Measurements from ENCODE around the gene MYH10.
"Not testable (repeated sequence)": the region's sequence is repeated elsewhere in the genome, so short reads cannot be mapped to it uniquely, and the experiment has no call there.

MYH10 gene

DNA sequence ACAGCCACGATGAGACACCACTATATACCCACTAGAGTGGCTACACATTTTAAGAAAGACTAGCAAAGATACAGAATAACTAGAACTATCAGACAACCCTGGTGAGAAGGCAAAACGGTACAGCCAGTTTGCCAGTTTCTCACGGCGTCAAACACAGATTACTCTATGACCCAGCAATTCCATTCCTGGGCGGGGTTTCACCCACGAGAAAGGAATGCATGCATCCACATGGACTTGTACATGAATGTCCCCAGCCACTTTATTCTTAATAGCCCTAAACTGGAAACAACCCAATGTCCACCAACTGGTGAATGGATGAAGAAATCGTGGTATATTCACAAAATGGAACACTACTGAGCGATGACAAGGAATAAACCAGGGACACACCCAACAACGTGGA, 74.5 kb downstream of the MYH10 start:
- no peak for DNase-seq (ENCODE audit: low read depth)

DNA sequence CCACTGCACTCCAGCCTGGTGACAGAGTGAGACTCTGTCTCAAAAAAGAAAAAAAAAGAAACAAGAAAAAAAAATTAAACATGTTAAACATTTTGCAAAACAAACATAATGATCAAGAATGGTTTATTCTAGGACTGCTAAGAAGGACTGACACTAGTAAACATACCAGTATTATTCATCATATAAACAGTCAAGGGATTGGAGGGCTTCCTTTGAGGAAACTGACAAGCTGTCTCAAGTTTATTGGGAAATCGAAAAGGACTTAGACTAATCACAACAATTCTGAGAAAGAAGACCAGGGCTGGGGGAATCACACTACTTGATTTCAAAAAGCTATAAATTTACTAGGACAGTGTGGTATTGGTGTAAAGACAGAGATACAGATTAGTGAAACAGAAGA, 75.5 kb downstream of the MYH10 start:
- no peak for DNase-seq (ENCODE audit: low read depth)

DNA sequence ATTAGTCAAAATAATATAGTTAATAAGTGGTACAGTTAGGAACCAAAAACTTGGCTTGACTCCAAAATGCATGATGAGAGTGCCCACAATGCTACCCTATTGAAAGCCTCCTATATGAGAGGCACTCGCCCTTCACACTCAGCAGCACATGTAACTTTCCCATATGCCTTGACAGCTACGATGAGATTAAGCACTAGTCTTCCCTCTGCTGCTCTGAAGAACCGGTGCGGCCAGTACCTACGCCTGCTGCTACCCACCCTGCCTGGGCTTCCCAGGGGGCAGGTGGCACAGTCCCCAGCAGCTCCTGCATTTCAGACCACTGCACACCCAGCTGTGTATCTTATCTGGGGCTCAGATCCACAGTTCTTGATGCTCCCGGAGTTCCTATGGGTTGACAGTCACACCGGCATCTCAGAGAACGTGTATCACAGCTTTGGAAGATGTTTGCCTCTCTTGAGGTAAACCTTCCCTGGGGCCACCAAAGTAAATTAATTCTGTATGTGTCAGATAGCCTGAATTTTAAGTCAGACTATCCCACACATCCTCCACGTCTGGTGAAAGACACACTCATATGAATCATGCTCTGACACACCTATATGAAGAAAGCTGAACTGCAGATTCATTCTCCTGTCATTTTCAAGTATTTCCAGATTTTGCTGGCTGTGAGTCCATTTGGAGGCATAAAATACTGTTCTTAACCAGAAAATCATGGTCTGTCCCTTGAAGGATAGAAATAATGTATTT, 77.8 kb downstream of the MYH10 start:
- no peak for DNase-seq (ENCODE audit: low read depth)

DNA sequence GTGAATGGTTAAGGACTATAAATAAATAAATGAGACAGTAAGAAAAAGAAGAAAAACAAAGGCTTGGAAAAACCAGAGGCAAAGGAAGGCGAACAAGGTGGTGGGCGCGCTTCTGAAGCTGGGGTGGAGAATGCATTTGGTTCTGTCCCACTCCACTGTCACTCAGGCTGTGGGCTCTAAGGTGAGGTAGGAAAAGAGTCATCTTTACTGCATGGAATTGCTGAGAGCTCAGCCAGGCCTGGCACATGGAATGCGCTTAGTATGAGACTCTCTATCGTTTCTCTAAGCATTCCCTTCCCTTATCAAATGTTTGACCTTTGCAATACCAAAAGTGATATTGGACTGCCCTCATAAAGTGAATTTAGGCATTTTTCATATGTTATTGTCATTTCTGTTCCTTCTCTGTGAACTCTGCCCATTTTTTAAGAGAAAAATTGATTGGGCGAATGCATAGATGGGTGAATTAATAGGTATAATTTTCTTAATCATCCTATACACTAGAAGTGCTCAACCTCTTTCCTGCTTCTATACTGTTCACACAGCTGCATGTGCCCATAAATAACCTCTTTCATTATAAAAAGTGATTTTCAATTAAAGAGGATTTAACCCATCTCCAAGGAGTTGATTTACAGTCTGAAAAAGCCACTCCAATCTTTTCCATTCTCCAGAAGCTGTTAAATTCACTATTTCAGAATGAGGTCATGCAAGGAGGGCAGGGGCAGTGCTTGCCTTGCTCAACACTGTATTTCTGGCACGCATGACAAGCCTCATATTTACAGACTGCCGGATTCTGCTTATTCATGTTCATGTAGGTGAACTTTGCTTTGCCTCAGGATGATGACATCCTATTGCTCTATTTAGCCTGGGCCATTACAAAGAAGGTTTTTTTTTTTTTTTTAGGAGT, 87.7 kb downstream of the MYH10 start:
- DNase-seq (ENCODE audit: low read depth), result no peak

DNA sequence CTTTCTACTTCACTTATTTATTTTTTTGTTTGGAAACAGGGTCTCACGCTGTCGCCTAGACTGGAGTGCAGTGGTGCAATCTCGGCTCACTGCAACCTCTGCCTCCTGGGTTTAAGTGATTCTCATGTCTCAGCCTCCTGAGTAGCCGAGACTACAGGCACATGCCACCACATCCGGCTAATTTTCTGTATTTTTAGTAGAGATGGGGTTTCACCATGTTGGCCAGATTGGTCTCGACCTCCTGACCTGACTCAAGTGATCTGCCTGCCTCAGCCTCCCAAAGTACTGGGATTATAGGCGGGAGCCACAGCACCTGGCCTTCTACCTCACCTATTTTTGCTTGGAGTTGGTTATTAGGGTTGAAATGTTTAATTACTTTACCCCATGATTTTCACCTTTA, 90.5 kb downstream of the MYH10 start:
- DNase-seq (ENCODE audit: low read depth), result not testable (repeated sequence)

DNA sequence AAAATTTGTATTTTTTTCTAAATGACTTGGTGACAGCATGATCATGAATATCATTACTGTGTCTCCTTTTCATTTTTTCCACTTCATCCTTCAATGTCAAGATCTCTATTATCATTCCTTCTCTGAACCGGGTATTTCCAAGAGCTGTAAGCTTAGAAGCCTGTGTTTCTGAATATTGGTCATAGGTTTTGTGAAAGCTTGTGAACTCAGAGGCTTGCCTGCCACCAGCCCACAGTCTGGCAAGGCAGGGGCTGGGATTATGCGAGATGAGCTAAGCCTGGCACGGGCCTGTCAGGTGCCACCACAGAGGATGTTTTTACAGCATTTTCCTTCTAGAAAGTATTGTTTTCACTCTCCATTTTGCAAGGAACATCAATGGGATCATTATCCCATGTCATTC, 92.8 kb downstream of the MYH10 start:
- no peak for DNase-seq (ENCODE audit: low read depth)

DNA sequence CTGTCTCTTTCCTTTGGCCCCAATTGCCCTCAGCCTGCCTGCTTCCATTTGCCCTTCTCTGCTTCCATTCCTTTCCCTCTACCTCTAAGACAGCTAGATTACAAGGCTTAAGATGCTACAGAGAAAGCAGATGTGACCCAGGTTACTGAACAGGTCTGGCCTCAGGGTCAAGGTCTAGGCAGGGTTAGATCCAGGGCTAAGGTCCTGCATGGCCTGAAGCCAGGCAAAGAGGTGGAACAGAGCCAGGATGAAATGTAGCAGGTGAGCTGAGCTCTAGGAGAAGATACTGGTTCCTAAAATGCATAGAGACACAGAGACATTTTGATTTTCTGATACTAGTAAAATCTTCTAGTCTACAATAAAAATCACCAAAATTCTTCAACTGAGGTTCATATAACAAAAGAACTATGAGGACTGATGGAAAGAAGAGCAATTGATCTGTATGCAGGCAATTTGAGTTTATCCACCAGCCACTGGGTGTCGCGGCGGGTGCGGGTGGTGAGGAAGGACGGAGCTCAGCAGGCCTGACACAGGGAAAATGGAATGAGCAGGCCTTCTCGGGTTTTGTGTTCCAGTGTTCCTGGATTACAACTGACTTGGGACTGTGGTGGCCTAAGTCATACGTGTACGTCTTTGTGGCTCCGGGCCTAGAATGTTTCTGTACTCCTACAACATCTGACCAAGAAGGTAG, 95.9 kb downstream of the MYH10 start:
- no peak for DNase-seq (ENCODE audit: low read depth)

DNA sequence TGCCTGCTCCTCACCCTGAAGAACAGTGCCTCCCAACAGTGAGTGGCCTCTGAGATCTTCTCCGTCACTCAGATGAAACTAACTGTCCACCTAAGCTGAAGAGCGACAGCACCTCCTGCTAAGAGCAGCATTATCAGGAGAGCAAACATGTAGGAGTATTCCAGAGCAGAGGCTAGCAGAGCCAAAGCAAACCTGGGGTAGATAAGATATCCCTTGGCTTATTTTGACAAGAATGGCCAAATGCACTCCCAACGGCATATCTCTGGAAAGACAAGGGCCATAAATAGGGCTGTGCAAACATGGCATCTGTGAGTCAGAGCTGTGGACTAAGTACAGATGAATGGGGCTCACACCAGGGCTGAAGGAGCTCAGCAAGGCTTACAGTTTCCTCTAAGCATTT, 98.5 kb downstream of the MYH10 start:
- DNase-seq (ENCODE audit: low read depth), result no peak

DNA sequence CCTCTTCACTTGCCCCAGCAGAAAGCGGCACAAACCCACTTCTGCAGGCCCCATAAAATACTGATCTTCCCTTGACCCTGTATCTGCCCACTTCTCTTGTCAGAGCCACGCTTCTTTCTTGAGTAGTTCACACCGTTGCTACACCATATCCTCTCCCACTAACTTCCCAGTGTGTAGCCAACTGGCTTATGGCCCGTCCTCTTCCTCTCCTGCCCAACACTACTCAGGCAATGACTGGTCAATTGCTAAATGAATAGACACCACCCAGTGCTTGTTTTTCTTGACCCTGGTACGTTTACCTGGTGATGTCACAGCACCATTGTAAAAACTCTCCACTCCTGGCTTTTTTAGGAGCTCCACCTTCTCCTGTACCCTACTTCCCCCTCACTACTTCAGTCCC, 107.9 kb downstream of the MYH10 start:
- no peak for DNase-seq (ENCODE audit: low read depth)

DNA sequence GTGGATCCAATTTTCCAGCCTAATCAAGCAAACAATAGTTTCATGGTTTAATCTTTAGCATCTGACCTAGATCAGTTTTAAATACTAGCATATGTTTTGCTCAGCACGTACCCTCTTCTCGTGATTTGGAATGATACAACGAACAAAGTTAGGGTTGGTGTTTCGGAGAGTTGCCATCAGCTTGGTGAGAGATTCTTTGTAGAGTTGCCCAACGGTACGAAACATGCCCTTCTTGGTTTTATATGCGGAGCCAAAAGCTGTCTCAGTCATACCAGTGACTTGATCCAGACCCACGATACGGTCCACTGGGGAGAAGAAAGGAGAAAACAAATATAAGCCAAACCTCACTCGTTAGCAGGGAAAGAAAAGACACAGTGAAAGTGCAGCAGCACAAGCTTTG, 109.5 kb downstream of the MYH10 start:
- DNase-seq (ENCODE audit: low read depth), result no peak

DNA sequence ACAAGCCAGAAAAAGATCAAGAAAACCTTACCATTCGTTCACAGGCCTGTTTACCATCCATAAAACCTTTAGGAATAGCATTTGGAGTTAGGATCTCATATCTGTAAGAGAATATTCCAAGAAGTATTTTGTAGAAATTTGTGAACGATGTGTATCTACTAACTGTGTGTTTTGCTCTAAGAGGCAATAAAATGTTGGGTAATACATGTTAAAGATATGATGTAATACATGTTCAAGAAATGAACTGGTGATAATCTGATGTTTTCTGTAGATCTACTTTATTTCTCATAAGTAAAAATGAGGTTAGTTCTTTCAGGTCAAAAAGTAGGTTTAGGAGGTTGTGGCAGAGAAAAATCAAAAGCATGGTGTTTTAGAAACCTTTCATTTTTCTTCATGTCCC, 111.7 kb downstream of the MYH10 start:
- no peak for DNase-seq (ENCODE audit: low read depth)

DNA sequence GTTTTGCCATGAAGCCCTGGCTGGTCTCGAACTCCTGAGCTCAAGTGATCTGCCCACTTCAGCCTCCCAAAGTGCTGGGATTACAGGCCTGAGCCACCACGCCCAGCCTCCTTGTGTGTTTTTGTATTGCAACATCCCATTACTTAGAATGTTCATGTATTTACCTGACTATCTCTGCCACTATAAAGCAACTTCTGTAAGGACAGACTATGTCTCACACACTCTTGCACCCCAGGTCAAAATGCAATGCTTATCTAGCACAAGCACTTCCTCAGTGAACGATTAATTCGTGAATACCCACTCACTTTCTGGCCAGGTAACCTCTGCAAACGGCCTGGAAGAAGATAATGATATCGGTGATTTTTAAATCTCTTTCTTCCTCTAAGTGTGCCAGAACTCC, 112.2 kb downstream of the MYH10 start:
- DNase-seq (ENCODE audit: low read depth), result no peak

DNA sequence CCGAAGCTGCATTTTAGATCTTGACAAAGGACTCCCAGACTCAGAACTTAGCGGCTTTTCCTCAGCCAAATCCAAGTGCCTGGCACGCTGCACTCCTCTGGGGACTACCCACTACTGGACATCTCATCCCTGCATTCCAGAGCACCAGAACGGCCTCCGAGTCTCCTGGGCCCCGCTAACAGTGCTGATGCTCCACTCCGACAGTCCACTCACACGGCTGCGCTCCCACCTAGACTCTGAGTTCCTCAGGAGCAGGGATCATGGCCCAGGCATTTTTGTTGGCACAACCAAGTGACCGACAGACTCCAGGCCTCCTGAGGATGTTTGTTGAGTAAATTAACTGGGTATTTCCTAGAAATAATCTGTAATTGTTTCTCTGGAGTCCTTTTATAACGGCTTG, 115.7 kb downstream of the MYH10 start:
- DNase-seq (ENCODE audit: low read depth), result no peak

DNA sequence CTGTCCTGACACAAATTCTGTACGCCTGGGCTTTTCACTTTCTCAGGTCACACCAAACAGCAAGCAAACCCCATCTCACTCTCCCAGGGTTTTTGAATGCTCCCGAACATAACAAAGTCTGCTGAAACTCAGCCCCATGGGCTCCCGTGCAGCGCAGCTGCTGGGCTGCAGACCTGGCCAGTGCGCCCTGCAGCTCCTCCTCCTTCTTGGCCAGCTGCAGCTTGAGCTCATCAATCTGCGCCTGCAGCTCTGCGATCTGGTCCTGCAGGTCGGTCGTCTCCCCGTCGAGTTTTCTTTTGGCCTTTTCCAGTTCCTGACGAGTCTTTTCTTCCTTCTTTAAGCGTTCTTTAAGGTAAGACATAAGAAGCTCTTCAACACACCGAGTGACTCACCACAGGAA, 124.4 kb downstream of the MYH10 start:
- no peak for DNase-seq (ENCODE audit: low read depth)

DNA sequence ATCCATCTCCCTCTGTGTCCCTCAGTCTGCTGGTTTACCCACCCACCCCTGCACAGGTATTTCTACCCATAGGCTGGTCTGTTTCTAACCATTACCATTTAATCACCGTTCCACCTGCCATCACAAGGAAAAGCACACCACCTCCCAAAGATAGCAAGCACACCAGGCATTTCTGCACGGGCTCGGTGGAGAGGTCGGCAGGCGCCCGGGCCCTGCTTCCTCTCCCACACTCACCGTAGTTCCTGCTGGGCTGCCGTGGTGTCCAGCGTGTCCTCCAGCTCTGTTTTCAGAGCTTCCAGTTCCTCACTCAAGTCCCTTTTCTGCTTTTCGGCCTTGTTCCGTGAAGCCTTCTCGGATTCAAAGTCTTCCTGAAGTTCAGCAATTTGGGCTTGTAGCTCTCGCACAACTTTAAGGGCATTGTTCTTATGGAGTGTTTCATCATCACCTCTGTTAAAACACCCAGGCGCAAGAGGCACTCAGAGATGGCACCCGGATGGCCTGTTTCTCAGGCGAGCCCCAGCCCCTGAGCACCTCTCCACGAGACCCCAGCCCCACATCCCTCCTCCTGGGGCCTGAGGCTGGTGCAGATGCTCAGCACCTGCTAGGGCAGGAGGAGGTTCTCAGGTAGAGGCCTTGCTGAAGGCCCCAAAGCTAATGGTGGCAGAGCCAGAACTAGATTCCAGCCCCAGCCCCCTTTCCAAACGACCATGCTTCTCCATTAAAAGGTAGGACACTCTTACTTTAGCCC, 125.9 kb downstream of the MYH10 start:
- DNase-seq (ENCODE audit: low read depth), result no peak

DNA sequence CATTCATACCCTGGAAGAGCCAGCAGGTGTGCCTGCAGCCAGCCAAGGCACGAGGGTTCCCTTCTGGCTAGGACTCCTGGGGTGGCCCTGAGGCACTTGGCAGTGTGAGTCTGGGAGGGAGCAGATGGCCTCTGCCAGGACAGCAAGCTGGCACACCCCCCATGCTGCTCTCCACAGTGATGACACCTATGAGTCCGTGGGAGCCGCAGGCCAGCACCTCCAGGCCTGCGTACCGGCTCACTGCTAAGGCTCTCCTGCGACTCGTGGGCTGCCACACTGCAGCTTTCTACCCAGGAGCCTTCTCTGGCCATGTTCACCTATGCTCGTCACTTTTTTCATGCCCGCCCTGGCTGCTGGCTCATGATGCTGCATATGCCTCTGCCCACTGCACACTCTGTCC, 126.7 kb downstream of the MYH10 start:
- DNase-seq (ENCODE audit: low read depth), result no peak

DNA sequence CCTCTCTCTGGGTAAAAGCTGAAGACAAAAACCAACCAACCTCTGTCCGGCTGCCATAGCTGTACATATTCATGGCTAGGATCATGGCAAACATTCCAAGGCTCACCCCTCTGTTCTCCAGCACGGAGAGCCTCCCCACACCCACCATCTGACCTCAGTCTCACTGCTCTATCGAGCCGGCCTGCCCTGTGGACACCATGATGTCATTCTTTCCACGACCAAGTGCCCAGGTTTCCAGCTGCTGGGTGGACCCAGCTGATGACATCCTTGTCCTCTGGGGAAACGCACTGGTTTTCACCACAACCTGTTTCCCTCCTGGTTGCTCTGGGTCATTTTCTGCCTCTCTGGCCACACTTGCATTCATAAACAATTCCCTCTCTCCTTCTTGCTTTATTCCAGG, 127.2 kb downstream of the MYH10 start:
- DNase-seq (ENCODE audit: low read depth), result no peak

DNA sequence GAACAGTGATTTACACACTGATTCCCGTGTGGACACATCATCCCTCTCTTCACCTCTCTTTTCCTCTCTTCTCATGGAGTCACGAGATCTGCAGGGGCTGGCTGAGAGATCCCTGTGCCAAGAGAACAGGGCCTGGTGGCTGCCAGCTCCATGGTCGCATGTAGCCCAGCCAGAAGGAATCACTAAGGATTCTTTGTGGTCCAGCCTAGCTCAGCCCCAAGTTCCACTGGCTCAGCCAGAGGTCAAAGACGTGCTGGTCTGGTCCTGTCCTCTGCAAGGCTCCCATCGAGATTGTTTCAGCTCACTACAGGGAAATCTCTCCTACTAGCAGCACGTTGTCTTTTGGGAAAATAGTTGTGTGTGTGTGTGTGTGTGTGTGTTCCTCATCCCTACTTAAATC, 128.4 kb downstream of the MYH10 start:
- DNase-seq (ENCODE audit: low read depth), result no peak

DNA sequence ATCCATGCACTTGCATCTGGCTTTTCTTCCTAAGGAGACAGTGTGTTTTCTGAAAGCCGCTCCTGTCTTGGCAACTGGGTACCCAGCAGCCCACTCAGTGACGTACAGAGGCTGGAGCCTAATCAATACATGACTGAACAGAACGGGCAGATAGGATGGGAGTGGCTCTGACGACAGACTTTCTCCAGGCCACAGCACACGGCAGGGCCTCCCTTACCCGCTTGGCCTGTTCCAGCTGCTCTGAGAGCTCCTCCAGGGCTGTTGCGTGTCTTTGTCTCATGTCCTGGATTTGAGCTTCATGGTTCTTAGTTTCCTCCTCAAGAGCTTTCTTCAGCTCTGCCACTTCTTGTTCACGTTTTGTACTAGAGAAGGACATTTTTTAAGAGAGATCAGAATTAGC, 129.9 kb downstream of the MYH10 start:
- no peak for DNase-seq (ENCODE audit: low read depth)

DNA sequence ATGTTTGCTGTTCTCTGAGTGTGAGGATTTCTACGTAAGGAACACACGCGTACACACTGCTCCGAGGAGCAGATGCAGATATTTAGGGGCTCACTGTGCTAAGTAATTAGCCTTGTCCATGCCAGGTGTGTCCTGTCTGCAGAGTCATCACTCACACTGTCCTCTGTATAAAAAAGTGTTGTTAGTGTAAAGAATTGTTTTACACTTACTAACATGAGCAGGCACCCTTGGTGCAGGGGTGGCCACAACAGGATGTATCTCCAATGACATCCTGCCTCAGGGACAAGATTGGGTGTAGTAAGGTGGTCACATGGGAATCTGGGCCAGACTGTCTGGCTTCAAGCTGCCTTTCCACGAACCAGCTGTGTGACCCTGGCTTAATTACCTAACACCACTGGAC, 130.9 kb downstream of the MYH10 start:
- no peak for DNase-seq (ENCODE audit: low read depth)

DNA sequence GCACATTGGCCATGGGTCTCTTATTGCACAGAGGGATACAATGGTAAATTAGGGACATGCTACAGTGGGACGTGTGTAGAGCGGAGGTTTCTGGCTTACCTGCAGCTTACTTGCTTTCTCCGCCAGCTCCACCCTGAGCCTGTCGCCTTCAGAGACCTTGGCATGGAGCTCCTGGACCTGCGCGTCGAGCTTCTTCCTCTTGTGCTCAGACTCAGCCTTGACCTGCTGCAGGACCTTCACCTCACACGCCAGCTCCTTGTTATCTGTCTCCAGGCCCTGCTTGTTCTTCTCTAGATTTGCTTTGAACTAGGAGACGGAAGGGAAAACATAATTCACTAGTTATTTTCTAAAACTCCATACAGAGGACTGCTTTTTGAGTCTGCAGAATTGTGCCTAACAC, 131.4 kb downstream of the MYH10 start:
- DNase-seq (ENCODE audit: low read depth), result no peak

DNA sequence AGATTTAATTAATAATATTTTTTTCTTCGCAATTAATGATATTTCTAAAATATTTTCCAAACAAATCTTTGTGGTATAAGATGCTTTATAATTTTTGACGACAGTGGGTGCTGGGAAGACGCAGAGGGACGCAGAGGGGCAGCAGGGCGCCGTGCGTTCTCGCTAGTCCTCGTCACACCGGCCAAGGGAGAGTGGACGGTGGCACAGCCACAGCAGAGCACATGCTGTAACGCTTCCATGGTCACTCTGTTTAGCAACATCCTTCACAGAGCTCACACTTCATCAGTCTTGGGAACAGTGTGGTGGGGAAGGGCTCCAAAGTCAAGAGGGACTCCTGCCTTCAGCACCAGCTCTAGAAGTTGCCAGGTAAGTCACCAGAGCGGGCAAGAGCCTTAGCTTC, 134.4 kb downstream of the MYH10 start:
- DNase-seq (ENCODE audit: low read depth), result no peak
